GM21360 (cell line): ENCODE measurements around the gene ZNRF1.

ENCODE experiments used
- ATAC-seq: cut with Tn5 transposase; IDR thresholded peaks from one replicate; pipeline ENCODE4 v1.9.1; 2021; ENCODE audit warnings: mild to moderate bottlenecking, moderate library complexity; ENCODE audit not compliant: unreplicated experiment

ZNRF1 gene

GRCh38 chr16:75058806-75059205 is 60.0 kb downstream of the ZNRF1 start:
- no peak for ATAC-seq

GRCh38 chr16:75059411-75059810 is 60.6 kb downstream of the ZNRF1 start:
- ATAC-seq: no peak

- no peak for ATAC-seq
Measured at GRCh38 chr16:75060723-75061122, 61.9 kb downstream of the ZNRF1 start.

- ATAC-seq: no peak
Measured at GRCh38 chr16:75061669-75062068, 62.8 kb downstream of the ZNRF1 start.

- no peak for ATAC-seq
Measured at GRCh38 chr16:75062135-75062975, 63.5 kb downstream of the ZNRF1 start.

GRCh38 chr16:75062976-75063346 is 64.1 kb downstream of the ZNRF1 start:
- no peak for ATAC-seq

- ATAC-seq: no peak
Measured at GRCh38 chr16:75063549-75064088, 64.8 kb downstream of the ZNRF1 start.

GRCh38 chr16:75064403-75065148 is 65.8 kb downstream of the ZNRF1 start:
- no peak for ATAC-seq

GRCh38 chr16:75065149-75065505 is 66.3 kb downstream of the ZNRF1 start:
- no peak for ATAC-seq

GRCh38 chr16:75065521-75066149 is 66.8 kb downstream of the ZNRF1 start:
- no peak for ATAC-seq

- no peak for ATAC-seq
Measured at GRCh38 chr16:75066861-75067447, 68.1 kb downstream of the ZNRF1 start.

- ATAC-seq: no peak
Measured at GRCh38 chr16:75068085-75069031, 69.5 kb downstream of the ZNRF1 start.

- no peak for ATAC-seq
Measured at GRCh38 chr16:75070012-75070841, 71.4 kb downstream of the ZNRF1 start.

- no peak for ATAC-seq
Measured at GRCh38 chr16:75071621-75072020, 72.8 kb downstream of the ZNRF1 start.

GRCh38 chr16:75072239-75072947 is 73.6 kb downstream of the ZNRF1 start:
- no peak for ATAC-seq

- ATAC-seq: no peak
Measured at GRCh38 chr16:75073545-75074303, 74.9 kb downstream of the ZNRF1 start.

- no peak for ATAC-seq
Measured at GRCh38 chr16:75074304-75074793, 75.5 kb downstream of the ZNRF1 start.
